ENCODE measurements around the gene LEP. TPM values are rescaled to one million over a fixed set of nuclear protein-coding genes. Genes with fewer than 3 reads are reported as not detected.

The LEP gene
- total and polyA plus RNA-seq, 2 donors (not counting 1 experiment from before 2014, with no cell fraction given): not detected

GRCh38 chr7:128234476-128235026, 6.5 kb upstream of the LEP start:
- H3K4me1 ChIP-seq (ENCODE audit: control insufficient read depth in 2 of 2, insufficient read depth in 2 of 2, low read length in 2 of 2): no peaks in the 10 kb centered on the region
- DNase-seq (no peak), ATAC-seq (ENCODE audit: low read depth) (no peak)
- no peak overlapping the region for H2AFZ ChIP-seq (ENCODE audit: insufficient read depth, low read depth, low read length, poor library complexity, severe bottlenecking)
- H3K27me3 ChIP-seq (replicated peaks in 1 of 4; ENCODE audit: control extremely low read depth in 1 of 4, control insufficient read depth in 3 of 4, insufficient read depth in 4 of 4, low read length in 3 of 4): peaks cover 0 to 7% (median 0%) of the 10 kb centered on the region in 4 experiments
- POLR2A ChIA-PET: no interaction called here
- H3K27me3 Mint-ChIP-seq: peaks cover 35% of the 10 kb centered on the region
- intact Hi-C loops (cut with micrococcal nuclease): no loop called here
- H3K4me3 ChIP-seq (ENCODE audit: control extremely low read depth in 1 of 5, extremely low read depth in 1 of 5, insufficient read depth in 1 of 5, low read depth in 2 of 5, low read length in 4 of 5): no peak overlapping the region
- H3K4me3 Mint-ChIP-seq: no peak overlapping the region
- peaks cover 0 to 9% (median 0%) of the 10 kb centered on the region in 3 donors for H3K9me3 ChIP-seq (ENCODE audit: control extremely low read depth in 1 of 3, control insufficient read depth in 2 of 3, insufficient read depth in 1 of 3, low read length in 2 of 3)
- no peak overlapping the region for H3K9ac ChIP-seq (ENCODE audit: low read length)
- no peak overlapping the region for H3K27ac Mint-ChIP-seq
- WGBS (ENCODE audit: insufficient coverage): 94% methylated on average over 6 of the region's 9 CpGs
- H3K9me3 Mint-ChIP-seq (ENCODE audit: insufficient read depth): peaks cover 5% of the 10 kb centered on the region
- no peak overlapping the region for H3K4me2 ChIP-seq (replicated peaks; ENCODE audit: low read depth, low read length, poor library complexity, severe bottlenecking)
- H3K36me3 ChIP-seq (replicated peaks in 1 of 2; ENCODE audit: control extremely low read depth in 1 of 2, control insufficient read depth in 1 of 2, extremely low read depth in 1 of 2, insufficient read depth in 2 of 2, low read length in 1 of 2): no peaks in the 10 kb centered on the region
- H3K27ac ChIP-seq (ENCODE audit: low read length in 2 of 2): no peak overlapping the region
- TF ChIP-seq CTCF (IDR thresholded peaks at IDR 0.05) (no peak), EZH2 (IDR thresholded peaks at IDR 0.05; ENCODE audit: borderline replicate concordance, insufficient read depth, low read depth, low read length, poor library complexity, severe bottlenecking) (no peak)
- H3K4me1 Mint-ChIP-seq: no peaks in the 10 kb centered on the region
- CTCF ChIA-PET: no interaction called here
- H4K20me1 ChIP-seq (ENCODE audit: control insufficient read depth, insufficient read depth, low read length, poor library complexity, severe bottlenecking): no peaks in the 10 kb centered on the region
- no peaks in the 10 kb centered on the region for H3K79me2 ChIP-seq (ENCODE audit: control insufficient read depth, insufficient read depth, low read length)

GRCh38 chr7:128235471-128235870, 5.6 kb upstream of the LEP start:
- peaks cover 28% of the 10 kb centered on the region for H3K27me3 Mint-ChIP-seq
- Histone ChIP-seq H3K9ac (ENCODE audit: low read length) (no peak overlapping the region), H3K4me1 (ENCODE audit: control insufficient read depth in 2 of 2, insufficient read depth in 2 of 2, low read length in 2 of 2) (no peaks in the 10 kb centered on the region), H3K27ac (ENCODE audit: low read length in 2 of 2) (no peak overlapping the region), H2AFZ (ENCODE audit: insufficient read depth, low read depth, low read length, poor library complexity, severe bottlenecking) (no peak overlapping the region), H3K79me2 (ENCODE audit: control insufficient read depth, insufficient read depth, low read length) (no peaks in the 10 kb centered on the region), H3K27me3 (replicated peaks in 1 of 4; ENCODE audit: control extremely low read depth in 1 of 4, control insufficient read depth in 3 of 4, insufficient read depth in 4 of 4, low read length in 3 of 4) (peaks cover 0 to 7% (median under 1%) of the 10 kb centered on the region in 4 experiments), H3K4me2 (replicated peaks; ENCODE audit: low read depth, low read length, poor library complexity, severe bottlenecking) (no peak overlapping the region), H3K36me3 (replicated peaks in 1 of 2; ENCODE audit: control extremely low read depth in 1 of 2, control insufficient read depth in 1 of 2, extremely low read depth in 1 of 2, insufficient read depth in 2 of 2, low read length in 1 of 2) (no peaks in the 10 kb centered on the region), H3K4me3 (ENCODE audit: control extremely low read depth in 1 of 5, extremely low read depth in 1 of 5, insufficient read depth in 1 of 5, low read depth in 2 of 5, low read length in 4 of 5) (no peak overlapping the region), H4K20me1 (ENCODE audit: control insufficient read depth, insufficient read depth, low read length, poor library complexity, severe bottlenecking) (no peaks in the 10 kb centered on the region), H3K9me3 (ENCODE audit: control extremely low read depth in 1 of 3, control insufficient read depth in 2 of 3, insufficient read depth in 1 of 3, low read length in 2 of 3) (peaks cover 0 to 17% (median 0%) of the 10 kb centered on the region in 3 donors)
- ChIA-PET POLR2A (no interaction called here), CTCF (no interaction called here)
- intact Hi-C loops (cut with micrococcal nuclease): no loop called here
- no peak overlapping the region for H3K4me3 Mint-ChIP-seq
- DNase-seq (no peak), ATAC-seq (ENCODE audit: low read depth) (no peak)
- H3K4me1 Mint-ChIP-seq: no peaks in the 10 kb centered on the region
- no peak overlapping the region for H3K27ac Mint-ChIP-seq
- 95% methylated on average over 5 of the region's 7 CpGs for WGBS (ENCODE audit: insufficient coverage)
- H3K9me3 Mint-ChIP-seq (ENCODE audit: insufficient read depth): peaks cover 5% of the 10 kb centered on the region
- TF ChIP-seq EZH2 (IDR thresholded peaks at IDR 0.05; ENCODE audit: borderline replicate concordance, insufficient read depth, low read depth, low read length, poor library complexity, severe bottlenecking) (no peak), CTCF (IDR thresholded peaks at IDR 0.05) (no peak)

Measured in B cell (primary cell).